Measurements from ENCODE around the gene BRS3. TPM values are rescaled to one million over a fixed set of nuclear protein-coding genes. Genes with fewer than 3 reads are reported as not detected.

The BRS3 gene
- total RNA-seq (2022; extraction: Qiagen RNA extraction), result not detected in 5 replicates

DNA sequence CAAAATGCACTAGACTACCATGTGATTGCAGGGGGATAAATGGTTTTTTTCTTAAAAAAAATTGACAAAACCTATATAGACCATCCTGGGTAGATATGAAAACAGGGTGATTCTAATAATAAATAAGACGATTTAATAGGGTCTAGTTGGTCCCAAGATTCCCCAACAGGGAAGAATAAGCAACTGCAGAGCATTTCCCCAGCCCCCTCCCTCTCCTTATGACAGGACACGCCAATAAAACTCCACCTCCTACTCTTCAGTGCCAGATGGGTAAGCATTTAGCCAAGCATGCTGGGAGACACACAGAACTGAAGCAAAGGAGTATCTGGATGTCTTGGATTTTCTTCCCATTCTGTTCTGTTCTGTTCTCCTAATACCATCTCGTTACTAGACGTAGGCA lies at the start of gene BRS3:
Gene BRS3, plus strand, starts transcription at position 301 of the 400 bp plus-strand sequence. CDS start 168 bp downstream, outside the sequence.

DNA sequence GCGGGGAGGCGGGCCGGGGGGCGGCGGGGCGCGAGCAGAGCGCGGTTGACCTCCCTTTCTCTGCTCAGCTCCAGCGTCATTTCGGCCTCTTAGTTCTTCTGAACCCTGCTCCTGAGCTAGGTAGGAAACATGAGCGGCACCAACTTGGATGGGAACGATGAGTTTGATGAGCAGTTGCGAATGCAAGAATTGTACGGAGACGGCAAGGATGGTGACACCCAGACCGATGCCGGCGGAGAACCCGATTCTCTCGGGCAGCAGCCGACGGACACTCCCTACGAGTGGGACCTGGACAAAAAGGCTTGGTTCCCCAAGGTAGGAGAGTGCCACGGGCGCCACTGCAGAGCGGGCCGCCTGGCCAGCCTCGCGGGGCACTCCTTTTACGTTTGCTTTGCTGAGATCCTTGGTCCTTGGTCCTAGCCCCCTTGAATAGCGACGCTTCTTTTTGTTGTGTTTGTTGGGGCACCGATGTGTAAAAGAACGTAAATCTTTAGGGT lies 9.9 kb downstream of the BRS3 start, which contains the start of gene HTATSF1:
Gene HTATSF1, plus strand, starts transcription at position 37 of the 497 bp plus-strand sequence. Its CDS starts 93 bp downstream, at position 130.

DNA sequence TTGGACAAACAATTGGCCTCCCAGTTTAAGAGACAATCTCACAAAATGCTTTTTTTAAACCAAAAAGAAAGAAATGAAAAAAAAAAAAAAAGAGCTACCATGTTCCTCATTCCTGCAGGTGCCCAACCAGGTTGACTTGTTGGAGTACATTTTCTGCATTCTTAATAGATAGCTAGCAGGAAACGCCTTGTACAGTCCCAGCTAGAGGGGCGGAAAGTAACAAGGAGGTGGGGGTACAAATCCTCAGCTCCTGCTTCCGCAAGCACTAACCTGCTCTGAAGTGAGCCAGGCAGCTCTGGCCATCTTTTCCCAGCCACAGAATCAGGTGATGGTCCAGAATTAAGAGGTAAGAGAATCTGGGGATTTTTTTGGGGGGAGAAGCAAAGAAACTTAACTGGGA lies 44.2 kb downstream of the BRS3 start, which contains the start of gene VGLL1:
Gene VGLL1, plus strand, starts transcription at position 265 of the 400 bp plus-strand sequence. CDS start 3,806 bp downstream, outside the sequence.

Other genes with a start within 250 kb of the BRS3 start
- gene MAP7D3, start 236.5 kb upstream of the BRS3 start, total RNA-seq (2022; extraction: Qiagen RNA extraction), result 10.9 to 14.3 TPM (median 12.4 TPM) in 5 replicates
- not detected in 5 replicates for gene ADGRG4, start 187.0 kb upstream of the BRS3 start, total RNA-seq (2022; extraction: Qiagen RNA extraction)
- 47.8 to 67.6 TPM (median 52.3 TPM) in 5 replicates for gene HTATSF1, start 9.6 kb downstream of the BRS3 start, total RNA-seq (2022; extraction: Qiagen RNA extraction)
- not detected in 5 replicates for gene VGLL1, start 44.3 kb downstream of the BRS3 start, total RNA-seq (2022; extraction: Qiagen RNA extraction)
- not detected in 5 replicates for gene CD40LG, start 160.2 kb downstream of the BRS3 start, total RNA-seq (2022; extraction: Qiagen RNA extraction)

Data from A549 treated with AZD2906 at 1 μM for 4 hours (cell line).